HG03565 (cell line): Measurements from ENCODE around the gene POLR3G.

Experiments
- ATAC-seq: cut with Tn5 transposase; IDR thresholded peaks from one replicate; pipeline ENCODE4 v1.9.1; 2021; ENCODE audit warnings: mild to moderate bottlenecking, moderate library complexity; ENCODE audit not compliant: unreplicated experiment

The POLR3G gene

GRCh38 chr5:90474235-90475107, at the start of gene POLR3G, which contains the start of gene MBLAC2:
Gene POLR3G, plus strand, starts transcription at chr5:90474864. Its CDS starts 10,704 bp downstream, at chr5:90485568.
Gene MBLAC2, minus strand, starts transcription at chr5:90474771. Its CDS starts 479 bp downstream, at chr5:90474292.
- peak; percentile 75 for ATAC-seq

- no peak for ATAC-seq
Observed at GRCh38 chr5:90434116-90434714, 40.4 kb upstream of the POLR3G start.

- ATAC-seq, result no peak
Observed at GRCh38 chr5:90437663-90438062, 37.0 kb upstream of the POLR3G start.

GRCh38 chr5:90438100-90438499, 36.6 kb upstream of the POLR3G start:
- no peak for ATAC-seq

- no peak for ATAC-seq
Observed at GRCh38 chr5:90440644-90441043, 34.0 kb upstream of the POLR3G start.

GRCh38 chr5:90446961-90447360, 27.7 kb upstream of the POLR3G start:
- no peak for ATAC-seq

GRCh38 chr5:90461288-90461687, 13.4 kb upstream of the POLR3G start:
- no peak for ATAC-seq

- no peak for ATAC-seq
Observed at GRCh38 chr5:90472783-90473395, 1.8 kb upstream of the POLR3G start.

GRCh38 chr5:90473396-90474234, 1.0 kb upstream of the POLR3G start:
- peak; percentile 4 for ATAC-seq

- no peak for ATAC-seq
Observed at GRCh38 chr5:90475436-90475980, 844 bp downstream of the POLR3G start.

- no peak for ATAC-seq
Observed at GRCh38 chr5:90476391-90476790, 1.7 kb downstream of the POLR3G start.

GRCh38 chr5:90477073-90477472, 2.4 kb downstream of the POLR3G start:
- ATAC-seq, result no peak

GRCh38 chr5:90477621-90478215, 3.1 kb downstream of the POLR3G start:
- no peak for ATAC-seq

- ATAC-seq, result no peak
Observed at GRCh38 chr5:90479611-90480385, 5.1 kb downstream of the POLR3G start.

GRCh38 chr5:90480699-90481098, 6.0 kb downstream of the POLR3G start:
- ATAC-seq, result no peak

- ATAC-seq, result no peak
Observed at GRCh38 chr5:90483206-90483605, 8.5 kb downstream of the POLR3G start.

- no peak for ATAC-seq
Observed at GRCh38 chr5:90484540-90484939, 9.9 kb downstream of the POLR3G start.

GRCh38 chr5:90488791-90489190, 14.1 kb downstream of the POLR3G start:
- ATAC-seq, result no peak

GRCh38 chr5:90494043-90494442, 19.4 kb downstream of the POLR3G start:
- no peak for ATAC-seq
